Esophagus muscularis mucosa (tissue), 4 donors: ENCODE data around the gene SULT1C2. TPM values are rescaled to one million over a fixed set of nuclear protein-coding genes. Genes with fewer than 3 reads are reported as not detected.
"Not testable (repeated sequence)": the region's sequence is repeated elsewhere in the genome, so short reads cannot be mapped to it uniquely, and the experiment has no call there.

Experiments used
- DNase-seq: peaks from one replicate; pipeline ENCODE4 v3.0.0-alpha.2; 2017; ENCODE audit errors: extremely low spot score
- H3K27ac ChIP-seq, 4 donors: fragments of 200-600 bp; sonication (generic); replicated peaks in 1 of 4; 1 replicate in 3 of 4; 2 replicates in 1 of 4; pipeline ENCODE4 v1.5.1; 2016 to 2019; ENCODE audit warnings: mild to moderate bottlenecking in 1 of 4
- H3K27me3 ChIP-seq, 4 donors: fragments of 200-600 bp; sonication (generic); one replicate each; pipeline versions ENCODE4 v1.5.1 to v1.6.0; 2016 to 2019
- H3K36me3 ChIP-seq, 4 donors: fragments of 200-600 bp; sonication (generic); one replicate each; pipeline ENCODE4 v1.5.1; 2016 to 2019
- H3K4me1 ChIP-seq, 4 donors: fragments of 200-600 bp; sonication (generic); one replicate each; pipeline ENCODE4 v1.5.1; 2016 to 2019
- H3K4me3 ChIP-seq, 4 donors: fragments of 200-600 bp; sonication (generic); 1 replicate in 2 of 4; 2 replicates in 2 of 4; pipeline ENCODE4 v1.5.1; 2016 to 2019; ENCODE audit warnings: mild to moderate bottlenecking in 4 of 4, moderate library complexity in 1 of 4
- H3K9me3 ChIP-seq, 4 donors: fragments of 200-600 bp; sonication (generic); 1 replicate in 3 of 4; 2 replicates in 1 of 4; pipeline ENCODE4 v1.5.1; 2016 to 2019
- EP300 ChIP-seq: sonication (generic); formaldehyde crosslinking; IDR thresholded peaks from one replicate; pipeline ENCODE4 v1.6.1; 2017; ENCODE audit warnings: antibody characterized with exemption
- POLR2A ChIP-seq: fragments of 450-650 bp; IDR thresholded peaks from one replicate; pipeline ENCODE4 v1.6.1; 2017; ENCODE audit warnings: antibody characterized with exemption, moderate library complexity, mild to moderate bottlenecking, low read depth
- POLR2AphosphoS5 ChIP-seq, 2 donors: sonication (generic); formaldehyde crosslinking; IDR thresholded peaks; one replicate each; pipeline ENCODE4 v1.6.1; 2017; ENCODE audit warnings: antibody characterized with exemption in 2 of 2
- WGBS: methylation state at CpG from one replicate; pipeline ENCODE4 v1.1.5; 2018; 5-methylcytosine and 5-hydroxymethylcytosine counted together
- intact Hi-C: fragments of 100-400 bp; cut with DNase I; formaldehyde crosslinking; loops from one replicate; pipeline ENCODE4 v1.15.1; 2023
- total RNA-seq, 4 donors: library from RNA; depleted of rRNA; stranded (reverse); fragments of >200 nt; gene quantifications; one replicate each; pipeline versions ENCODE4 v1.1.0 to v1.2.1, GENCODE V29; 2016
- TF ChIP-seq, protein P1 (sequence below), 3 experiments: fragments of 200-600 bp in 2 of 3; fragments of 450-650 bp in 1 of 3; sonication (generic) in 2 of 3; IDR thresholded peaks; one replicate each; pipeline ENCODE4 v1.5.1; 2017 to 2019; ENCODE audit warnings: antibody characterized with exemption in 3 of 3, mild to moderate bottlenecking in 2 of 3, moderate library complexity in 1 of 3

Gene SULT1C2
- total RNA-seq, 4 donors from 2014 or later, result 0.66 to 1.0 TPM; not detected in 2

DNA sequence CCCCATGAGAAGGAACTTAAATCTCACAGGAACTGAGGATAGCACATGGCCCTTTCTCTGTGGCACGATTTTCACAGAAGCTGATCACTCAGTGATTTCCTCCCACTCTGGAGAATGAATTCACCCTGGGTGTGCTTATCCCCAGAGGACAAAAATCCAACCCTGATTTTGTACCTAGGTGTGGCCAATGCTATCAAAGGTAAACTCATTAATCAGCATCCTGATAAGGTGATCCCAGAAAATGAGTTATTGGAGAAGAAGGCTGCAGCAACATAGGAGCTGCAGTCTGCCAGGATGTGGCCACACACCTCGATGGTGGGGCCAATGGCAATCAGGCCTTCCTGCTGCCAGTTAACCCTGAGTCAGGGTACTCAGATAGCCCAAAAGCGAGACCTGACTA is 8.2 kb upstream of the SULT1C2 start:
- TF ChIP-seq POLR2AphosphoS5 (IDR thresholded peaks at IDR 0.05) (no peak), EP300 (no peak), POLR2A (no peak)
- TF ChIP-seq, protein P1, sequence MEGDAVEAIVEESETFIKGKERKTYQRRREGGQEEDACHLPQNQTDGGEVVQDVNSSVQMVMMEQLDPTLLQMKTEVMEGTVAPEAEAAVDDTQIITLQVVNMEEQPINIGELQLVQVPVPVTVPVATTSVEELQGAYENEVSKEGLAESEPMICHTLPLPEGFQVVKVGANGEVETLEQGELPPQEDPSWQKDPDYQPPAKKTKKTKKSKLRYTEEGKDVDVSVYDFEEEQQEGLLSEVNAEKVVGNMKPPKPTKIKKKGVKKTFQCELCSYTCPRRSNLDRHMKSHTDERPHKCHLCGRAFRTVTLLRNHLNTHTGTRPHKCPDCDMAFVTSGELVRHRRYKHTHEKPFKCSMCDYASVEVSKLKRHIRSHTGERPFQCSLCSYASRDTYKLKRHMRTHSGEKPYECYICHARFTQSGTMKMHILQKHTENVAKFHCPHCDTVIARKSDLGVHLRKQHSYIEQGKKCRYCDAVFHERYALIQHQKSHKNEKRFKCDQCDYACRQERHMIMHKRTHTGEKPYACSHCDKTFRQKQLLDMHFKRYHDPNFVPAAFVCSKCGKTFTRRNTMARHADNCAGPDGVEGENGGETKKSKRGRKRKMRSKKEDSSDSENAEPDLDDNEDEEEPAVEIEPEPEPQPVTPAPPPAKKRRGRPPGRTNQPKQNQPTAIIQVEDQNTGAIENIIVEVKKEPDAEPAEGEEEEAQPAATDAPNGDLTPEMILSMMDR (IDR thresholded peaks at IDR 0.05), result no peak

GRCh38 chr2:108284566-108284965 is 4.1 kb upstream of the SULT1C2 start:
- DNase-seq, intact Hi-C loops: not testable (repeated sequence)
- WGBS, result 93% methylated on average over 7 of the region's 7 CpGs

More for the DNA sequence above, 8.2 kb upstream of the SULT1C2 start:
- Histone ChIP-seq H3K4me1 (no peaks in the 10 kb centered on the region), H3K36me3 (no peaks in the 10 kb centered on the region), H3K9me3 (no peaks in the 10 kb centered on the region), H3K27ac (no peak overlapping the region), H3K27me3 (no peaks in the 10 kb centered on the region), H3K4me3 (no peak overlapping the region)
- intact Hi-C loops, result no loop called here
- no peak for DNase-seq
- 68% methylated on average over 3 of the region's 3 CpGs for WGBS

GRCh38 chr2:108285616-108286015 is 3.1 kb upstream of the SULT1C2 start:
- TF ChIP-seq, protein P1 (IDR thresholded peaks at IDR 0.05), result no peak
- TF ChIP-seq POLR2AphosphoS5 (IDR thresholded peaks at IDR 0.05), result no peak
- TF ChIP-seq EP300, result no peak
- no peak for TF ChIP-seq POLR2A
- peaks cover 0 to 4% (median 0%) of the 10 kb centered on the region in 4 donors for H3K9me3 ChIP-seq
- H3K27ac ChIP-seq, result no peak overlapping the region
- H3K36me3 ChIP-seq, result no peaks in the 10 kb centered on the region
- H3K4me1 ChIP-seq, result no peaks in the 10 kb centered on the region
- intact Hi-C loops, result no loop called here
- no peak overlapping the region for H3K4me3 ChIP-seq
- WGBS, result 98% methylated on average over 3 of the region's 5 CpGs
- no peak for DNase-seq
- no peaks in the 10 kb centered on the region for H3K27me3 ChIP-seq

More at GRCh38 chr2:108284566-108284965, 4.1 kb upstream of the SULT1C2 start:
- not testable (repeated sequence) for H3K36me3 ChIP-seq, H3K4me1 ChIP-seq, H3K27me3 ChIP-seq, H3K9me3 ChIP-seq, H3K27ac ChIP-seq, H3K4me3 ChIP-seq

DNA sequence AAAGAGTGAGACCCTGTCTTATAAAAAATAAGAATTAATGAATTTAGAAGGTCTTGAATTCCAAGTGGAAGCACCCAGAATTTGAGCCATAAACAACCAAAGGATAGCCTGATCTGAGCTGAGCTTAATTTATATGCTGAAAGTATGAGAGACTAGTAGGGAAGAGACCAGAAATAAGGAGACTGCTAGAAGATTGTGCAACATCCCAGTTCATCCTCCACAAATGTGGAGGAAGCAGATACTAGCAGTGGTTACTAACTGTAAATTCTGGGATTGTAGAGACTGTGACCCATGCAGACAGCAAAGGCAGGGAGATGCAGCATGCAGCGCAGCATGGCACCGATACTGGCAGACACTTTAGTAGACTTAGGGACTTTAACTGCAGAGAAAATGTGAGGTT is 1.5 kb upstream of the SULT1C2 start:
- H3K9me3 ChIP-seq, result peaks cover 0 to 5% (median 0%) of the 10 kb centered on the region in 4 donors
- no peak for TF ChIP-seq EP300
- intact Hi-C loops, result no loop called here
- H3K4me3 ChIP-seq, result no peak overlapping the region
- H3K4me1 ChIP-seq, result no peaks in the 10 kb centered on the region
- whole genome bisulfite sequencing, result 90% methylated on average over 2 of the region's 2 CpGs
- H3K36me3 ChIP-seq, result no peaks in the 10 kb centered on the region
- no peak for DNase-seq
- no peak overlapping the region for H3K27ac ChIP-seq
- H3K27me3 ChIP-seq, result no peaks in the 10 kb centered on the region

DNA sequence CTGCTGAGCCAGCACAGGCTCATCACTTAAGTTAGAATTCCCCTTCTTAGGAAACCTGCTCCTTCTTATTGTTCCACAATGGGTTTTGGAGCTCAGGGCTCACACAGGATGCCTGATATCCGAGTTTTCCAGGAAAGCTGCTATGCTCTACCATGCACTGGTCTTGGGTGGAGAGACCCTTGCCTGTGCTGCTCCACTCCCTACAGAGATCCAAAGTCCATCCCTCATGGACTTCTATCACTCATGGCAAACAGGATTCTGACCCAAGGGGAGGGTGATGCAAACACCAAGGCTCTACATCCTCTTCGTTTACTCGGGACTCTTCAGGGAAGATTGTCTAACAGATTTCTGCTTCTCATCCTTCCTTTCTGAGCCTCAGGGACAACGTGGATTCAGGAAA is 5.2 kb downstream of the SULT1C2 start:
- Histone ChIP-seq H3K4me3 (no peak overlapping the region), H3K36me3 (no peaks in the 10 kb centered on the region), H3K27me3 (no peaks in the 10 kb centered on the region), H3K9me3 (peaks cover 0 to 5% (median 0%) of the 10 kb centered on the region in 4 donors), H3K4me1 (no peaks in the 10 kb centered on the region), H3K27ac (no peak overlapping the region)
- 72% methylated on average over 4 of the region's 4 CpGs for WGBS
- intact Hi-C loops, result no loop called here
- no peak for DNase-seq
- no peak for TF ChIP-seq POLR2AphosphoS5 (IDR thresholded peaks at IDR 0.05)
- no peak for TF ChIP-seq POLR2A
- TF ChIP-seq EP300, result no peak
- TF ChIP-seq, protein P1 (IDR thresholded peaks at IDR 0.05), result no peak

GRCh38 chr2:108297436-108298141 is 8.9 kb downstream of the SULT1C2 start:
- WGBS, result 78% methylated on average over 8 of the region's 9 CpGs
- Histone ChIP-seq H3K27me3 (no peaks in the 10 kb centered on the region), H3K27ac (no peak overlapping the region), H3K4me1 (no peaks in the 10 kb centered on the region), H3K36me3 (no peaks in the 10 kb centered on the region), H3K9me3 (no peaks in the 10 kb centered on the region), H3K4me3 (no peak overlapping the region)
- no peak for DNase-seq
- intact Hi-C loops, result no loop called here
- TF ChIP-seq POLR2AphosphoS5 (IDR thresholded peaks at IDR 0.05), result no peak
- TF ChIP-seq POLR2A, result no peak
- TF ChIP-seq, protein P1 (IDR thresholded peaks at IDR 0.05), result no peak
